Measurements from ENCODE around the gene CCDC86. TPM values are rescaled to one million over a fixed set of nuclear protein-coding genes. Genes with fewer than 3 reads are reported as not detected.

Gene CCDC86
- total and polyA plus RNA-seq, 4 experiments from 2014 or later: 7.5 to 17.2 (median 11.0) TPM

DNA sequence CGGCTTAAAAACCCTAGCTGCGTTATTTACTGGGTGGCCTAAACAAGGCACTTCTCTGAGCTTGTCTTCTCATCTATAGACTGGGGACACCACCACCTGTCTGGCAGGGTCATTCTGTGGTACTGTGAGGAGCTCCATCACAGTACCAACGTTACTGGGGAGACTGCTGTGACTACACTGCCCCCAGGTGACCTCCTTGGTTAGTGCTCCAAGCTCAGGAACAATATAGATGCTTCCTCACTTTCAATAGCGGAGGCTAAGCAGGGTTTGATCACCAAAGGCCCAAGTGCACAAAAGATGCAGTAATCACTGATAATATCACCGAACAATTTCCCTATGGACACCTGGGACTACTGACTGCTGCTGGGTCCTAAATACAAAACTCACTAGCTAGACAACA, 45.6 kb downstream of the CCDC86 start:
- H3K27me3 Mint-ChIP-seq: no peaks in the 10 kb centered on the region
- Histone ChIP-seq H3K27ac (ENCODE audit: low read depth, low read length) (no peak overlapping the region), H3K4me1 (ENCODE audit: insufficient read depth, low read length) (no peaks in the 10 kb centered on the region), H3K36me3 (ENCODE audit: insufficient read depth, low read length) (peaks cover 6% of the 10 kb centered on the region), H3K4me3 (ENCODE audit: low read length in 2 of 2) (no peak overlapping the region), H3K9me3 (ENCODE audit: control insufficient read depth in 1 of 2, low read length in 2 of 2) (no peaks in the 10 kb centered on the region), H3K27me3 (ENCODE audit: insufficient read depth, low read length) (no peaks in the 10 kb centered on the region)
- ChIA-PET CTCF (ENCODE audit: partially characterized antibody) (interaction anchor here (0.8 to 2.5 kb wide), 11 partner anchors 10 to 63 kb away, joined by 3 to 70 read pairs (median 3); partner anchors contain the start of gene CCDC86), POLR2A (ENCODE audit: partially characterized antibody) (interaction anchor here (1.0 to 1.5 kb wide), 6 partner anchors 10 to 56 kb away, joined by 3 to 11 read pairs (median 3); no protein-coding TSS in a partner anchor)
- H3K9me3 Mint-ChIP-seq: no peaks in the 10 kb centered on the region
- H3K27ac Mint-ChIP-seq: peak overlapping the region in 1 of 7 donors; percentile 44
- DNase-seq: peak in 2 of 5 donors; percentile 14 to 31
- H3K4me1 Mint-ChIP-seq: peaks cover 0 to 10% (median 8%) of the 10 kb centered on the region in 4 donors
- no peak overlapping the region for H3K4me3 Mint-ChIP-seq
- intact Hi-C loops (cut with micrococcal nuclease): loop anchor here (1.0 kb wide), 1 partner anchor 56 kb away; no protein-coding TSS in a partner anchor
- H3K36me3 Mint-ChIP-seq: peaks cover 43 to 47% of the 10 kb centered on the region in 2 donors

DNA sequence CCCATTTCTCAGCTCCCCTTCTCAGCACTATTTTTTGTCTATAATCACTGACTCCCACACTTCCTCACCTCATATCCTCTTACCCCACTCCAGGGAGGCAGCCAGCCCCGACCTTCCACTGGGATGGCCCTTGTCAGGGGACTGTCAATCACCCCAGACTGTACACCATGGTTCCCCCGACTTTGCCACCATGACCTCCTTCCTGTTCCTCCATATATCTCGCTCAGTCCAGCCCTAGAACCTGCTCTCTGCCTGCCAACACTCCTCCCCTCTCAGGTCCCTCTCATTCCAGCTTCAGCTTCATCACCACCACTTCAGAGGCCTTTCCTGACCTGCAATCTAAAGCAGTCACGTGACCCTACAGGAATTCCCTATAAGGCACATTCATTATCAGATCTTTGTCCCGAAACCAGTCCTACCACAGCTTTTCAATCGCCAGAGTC, 48.0 kb downstream of the CCDC86 start:
- H3K4me3 Mint-ChIP-seq: no peak overlapping the region
- no peak for DNase-seq
- H3K9me3 Mint-ChIP-seq: no peaks in the 10 kb centered on the region
- Histone ChIP-seq H3K4me1 (ENCODE audit: insufficient read depth, low read length) (no peaks in the 10 kb centered on the region), H3K27ac (ENCODE audit: low read depth, low read length) (no peak overlapping the region), H3K4me3 (ENCODE audit: low read length in 2 of 2) (no peak overlapping the region), H3K27me3 (ENCODE audit: insufficient read depth, low read length) (no peaks in the 10 kb centered on the region), H3K36me3 (ENCODE audit: insufficient read depth, low read length) (peaks cover 21% of the 10 kb centered on the region), H3K9me3 (ENCODE audit: control insufficient read depth in 1 of 2, low read length in 2 of 2) (no peaks in the 10 kb centered on the region)
- intact Hi-C loops (cut with micrococcal nuclease): no loop called here
- H3K4me1 Mint-ChIP-seq: peaks cover 0 to 9% (median 5%) of the 10 kb centered on the region in 4 donors
- peak overlapping the region in 3 of 7 donors; percentile 39 to 93 (median 59) for H3K27ac Mint-ChIP-seq
- CTCF ChIA-PET (ENCODE audit: partially characterized antibody): interaction anchor here (0.9 to 1.7 kb wide), 4 partner anchors 8 to 58 kb away, joined by 3 to 5 read pairs (median 4); no protein-coding TSS in a partner anchor
- POLR2A ChIA-PET (ENCODE audit: partially characterized antibody): interaction anchor here (0.8 kb wide), 2 partner anchors 16 to 24 kb away, joined by 3 to 4 read pairs; partner anchors contain the start of genes PRPF19 and TMEM109
- H3K27me3 Mint-ChIP-seq: no peaks in the 10 kb centered on the region
- H3K36me3 Mint-ChIP-seq: peaks cover 43 to 53% of the 10 kb centered on the region in 2 donors

DNA sequence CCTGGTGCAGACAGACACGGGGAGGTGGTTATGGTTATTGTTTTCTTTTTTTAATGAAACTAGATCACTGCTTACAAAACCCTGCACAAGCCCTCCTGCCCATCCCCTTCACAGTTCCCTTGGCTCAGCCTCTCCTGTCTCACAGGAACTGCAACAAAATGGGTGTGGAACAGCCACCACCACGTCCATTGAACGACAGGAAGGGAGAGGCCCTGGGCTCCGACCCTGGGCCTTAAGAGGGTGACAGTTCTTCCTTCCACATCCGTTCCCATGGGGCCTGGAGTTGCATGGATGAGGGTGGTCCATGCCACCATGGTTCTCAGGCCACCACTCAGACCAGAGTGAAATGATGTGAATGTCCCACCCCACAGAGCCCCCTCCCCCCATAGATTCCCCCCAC, 48.8 kb downstream of the CCDC86 start:
- H3K27ac Mint-ChIP-seq: no peak overlapping the region

DNA sequence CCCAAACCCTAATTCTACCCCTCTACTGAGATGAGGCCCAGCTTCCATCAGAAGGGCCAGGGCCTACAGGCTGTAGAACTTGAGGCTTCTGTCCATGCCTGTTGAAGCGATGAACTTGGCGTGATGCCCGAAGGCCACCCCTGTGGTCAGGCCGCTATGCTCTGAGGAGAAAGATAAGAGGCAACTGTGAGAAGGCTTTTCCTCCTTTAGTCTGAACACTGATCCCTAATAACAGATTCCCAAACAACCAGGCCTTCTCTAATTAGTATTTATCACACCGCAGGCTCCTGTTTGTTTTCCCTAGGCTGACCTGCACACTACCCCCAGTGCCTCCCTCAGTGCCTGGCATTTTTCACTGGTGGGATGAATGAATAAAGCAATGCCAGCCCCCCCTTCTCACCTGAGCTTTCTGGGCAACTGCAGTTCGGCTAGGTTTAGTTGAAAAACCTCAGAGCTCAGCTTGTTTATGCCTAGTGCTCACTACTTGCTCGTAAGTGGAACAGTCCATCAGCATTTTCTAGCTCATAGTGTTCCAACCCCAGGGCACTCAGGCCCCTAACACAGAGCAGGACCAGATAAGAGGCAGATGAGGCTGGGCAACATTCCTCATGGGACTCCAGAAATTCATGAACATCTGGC, 49.3 kb downstream of the CCDC86 start:
- H3K36me3 Mint-ChIP-seq: peaks cover 46 to 66% of the 10 kb centered on the region in 2 donors

More for the DNA sequence above, 48.8 kb downstream of the CCDC86 start:
- H3K9me3 ChIP-seq (ENCODE audit: control insufficient read depth in 1 of 2, low read length in 2 of 2): no peaks in the 10 kb centered on the region
- peaks cover 0 to 9% (median 5%) of the 10 kb centered on the region in 4 donors for H3K4me1 Mint-ChIP-seq
- no peaks in the 10 kb centered on the region for H3K9me3 Mint-ChIP-seq
- no peak overlapping the region for H3K27ac ChIP-seq (ENCODE audit: low read depth, low read length)
- H3K27me3 ChIP-seq (ENCODE audit: insufficient read depth, low read length): no peaks in the 10 kb centered on the region
- intact Hi-C loops (cut with micrococcal nuclease): no loop called here
- no peak overlapping the region for H3K4me3 ChIP-seq (ENCODE audit: low read length in 2 of 2)
- peaks cover 43 to 61% of the 10 kb centered on the region in 2 donors for H3K36me3 Mint-ChIP-seq
- H3K4me3 Mint-ChIP-seq: no peak overlapping the region
- ChIA-PET POLR2A (ENCODE audit: partially characterized antibody) (no interaction called here), CTCF (ENCODE audit: partially characterized antibody) (interaction anchor here (1.3 kb wide), 1 partner anchor 11 kb away, joined by 3 read pairs; no protein-coding TSS in a partner anchor)
- DNase-seq: no peak
- no peaks in the 10 kb centered on the region for H3K27me3 Mint-ChIP-seq
- no peaks in the 10 kb centered on the region for H3K4me1 ChIP-seq (ENCODE audit: insufficient read depth, low read length)
- H3K36me3 ChIP-seq (ENCODE audit: insufficient read depth, low read length): peaks cover 28% of the 10 kb centered on the region

DNA sequence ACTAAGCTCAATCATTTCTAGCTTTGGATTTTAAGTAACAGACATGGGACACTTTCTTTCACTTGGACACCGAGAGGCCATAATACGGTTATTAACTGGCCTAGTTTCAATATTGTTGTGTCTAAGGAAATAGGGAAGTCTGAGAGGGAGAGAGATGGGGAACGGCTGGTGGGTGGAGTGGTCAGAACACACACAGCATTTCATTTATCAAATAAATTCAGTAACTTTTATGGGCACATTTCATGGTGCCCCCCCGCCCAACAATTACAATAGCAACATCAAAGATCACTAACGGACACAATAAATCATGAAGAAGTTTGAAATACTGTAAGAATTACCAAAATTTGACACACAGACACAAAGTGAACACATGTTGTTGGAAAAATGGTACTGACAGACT, 53.8 kb downstream of the CCDC86 start:
- Mint-ChIP-seq H3K4me1 (peaks cover 2 to 4% (median 3%) of the 10 kb centered on the region in 4 donors), H3K27me3 (no peaks in the 10 kb centered on the region), H3K9me3 (no peaks in the 10 kb centered on the region), H3K36me3 (peaks cover 63 to 87% of the 10 kb centered on the region in 2 donors), H3K27ac (no peak overlapping the region), H3K4me3 (no peak overlapping the region)
- no peak for DNase-seq
- intact Hi-C loops (cut with micrococcal nuclease): no loop called here
- ChIA-PET CTCF (ENCODE audit: partially characterized antibody) (interaction anchor here (0.8 to 5.2 kb wide), 2 partner anchors 64 to 292 kb away, joined by 4 to 53 read pairs; no protein-coding TSS in a partner anchor), POLR2A (ENCODE audit: partially characterized antibody) (interaction anchor here (2.3 kb wide), 1 partner anchor 9 kb away, joined by 11 read pairs; no protein-coding TSS in a partner anchor)
- Histone ChIP-seq H3K36me3 (ENCODE audit: insufficient read depth, low read length) (peaks cover 65% of the 10 kb centered on the region), H3K27ac (ENCODE audit: low read depth, low read length) (no peak overlapping the region), H3K4me3 (ENCODE audit: low read length in 2 of 2) (no peak overlapping the region), H3K9me3 (ENCODE audit: control insufficient read depth in 1 of 2, low read length in 2 of 2) (no peaks in the 10 kb centered on the region), H3K27me3 (ENCODE audit: insufficient read depth, low read length) (no peaks in the 10 kb centered on the region), H3K4me1 (ENCODE audit: insufficient read depth, low read length) (no peaks in the 10 kb centered on the region)

More for the DNA sequence above, 49.3 kb downstream of the CCDC86 start:
- Mint-ChIP-seq H3K9me3 (no peaks in the 10 kb centered on the region), H3K4me1 (peaks cover 0 to 9% (median 5%) of the 10 kb centered on the region in 4 donors), H3K27me3 (no peaks in the 10 kb centered on the region), H3K27ac (no peak overlapping the region), H3K4me3 (no peak overlapping the region)
- CTCF ChIA-PET (ENCODE audit: partially characterized antibody): interaction anchor here (1.0 to 1.3 kb wide), 3 partner anchors 11 to 60 kb away, joined by 3 to 4 read pairs (median 3); no protein-coding TSS in a partner anchor
- H3K36me3 ChIP-seq (ENCODE audit: insufficient read depth, low read length): peaks cover 33% of the 10 kb centered on the region
- H3K4me3 ChIP-seq (ENCODE audit: low read length in 2 of 2): no peak overlapping the region
- no peaks in the 10 kb centered on the region for H3K27me3 ChIP-seq (ENCODE audit: insufficient read depth, low read length)
- H3K4me1 ChIP-seq (ENCODE audit: insufficient read depth, low read length): no peaks in the 10 kb centered on the region
- intact Hi-C loops (cut with micrococcal nuclease): no loop called here
- POLR2A ChIA-PET (ENCODE audit: partially characterized antibody): no interaction called here
- H3K9me3 ChIP-seq (ENCODE audit: control insufficient read depth in 1 of 2, low read length in 2 of 2): no peaks in the 10 kb centered on the region
- DNase-seq: no peak
- H3K27ac ChIP-seq (ENCODE audit: low read depth, low read length): no peak overlapping the region

DNA sequence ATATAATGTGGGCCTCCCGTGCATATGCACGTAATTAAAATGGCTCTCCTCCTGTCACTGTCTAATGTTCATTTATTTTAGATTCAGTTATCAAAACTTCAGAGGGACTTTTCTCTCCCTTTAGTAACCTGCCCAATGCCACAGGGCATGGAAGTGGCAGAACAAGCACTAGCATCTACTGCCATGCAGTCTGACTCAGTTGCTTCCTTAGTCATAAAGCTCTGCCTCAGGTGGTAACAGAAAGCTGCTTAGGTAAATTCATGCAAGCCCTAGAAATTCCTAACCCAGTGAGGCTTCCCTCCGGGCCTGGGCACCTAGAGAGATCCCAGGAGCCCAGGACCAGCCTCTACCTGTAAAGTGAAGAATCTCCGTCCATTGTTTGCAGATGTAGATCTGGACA, 55.6 kb downstream of the CCDC86 start:
- no peak for DNase-seq
- no peaks in the 10 kb centered on the region for H3K27me3 ChIP-seq (ENCODE audit: insufficient read depth, low read length)
- no peaks in the 10 kb centered on the region for H3K27me3 Mint-ChIP-seq
- CTCF ChIA-PET (ENCODE audit: partially characterized antibody): interaction anchor here (0.8 to 5.2 kb wide), 6 partner anchors 8 to 66 kb away, joined by 3 to 53 read pairs (median 4); partner anchors contain the start of gene TMEM109
- no peak overlapping the region for H3K4me3 ChIP-seq (ENCODE audit: low read length in 2 of 2)
- intact Hi-C loops (cut with micrococcal nuclease): no loop called here
- no peak overlapping the region for H3K4me3 Mint-ChIP-seq
- peaks cover 62 to 93% of the 10 kb centered on the region in 2 donors for H3K36me3 Mint-ChIP-seq
- POLR2A ChIA-PET (ENCODE audit: partially characterized antibody): interaction anchor here (0.9 to 1.2 kb wide), 3 partner anchors 8 to 214 kb away, joined by 3 to 4 read pairs (median 4); partner anchors contain the start of gene PRPF19
- H3K27ac Mint-ChIP-seq: peak overlapping the region in 1 of 7 donors; percentile 61
- no peaks in the 10 kb centered on the region for H3K4me1 ChIP-seq (ENCODE audit: insufficient read depth, low read length)
- no peaks in the 10 kb centered on the region for H3K9me3 Mint-ChIP-seq
- H3K27ac ChIP-seq (ENCODE audit: low read depth, low read length): no peak overlapping the region
- peaks cover 2 to 5% (median 3%) of the 10 kb centered on the region in 4 donors for H3K4me1 Mint-ChIP-seq
- peaks cover 80% of the 10 kb centered on the region for H3K36me3 ChIP-seq (ENCODE audit: insufficient read depth, low read length)
- H3K9me3 ChIP-seq (ENCODE audit: control insufficient read depth in 1 of 2, low read length in 2 of 2): no peaks in the 10 kb centered on the region
